GM18858 (cell line): ENCODE measurements around the gene STX8.

Experiments used
- ATAC-seq: cut with Tn5 transposase; IDR thresholded peaks from one replicate; pipeline ENCODE4 v1.9.1; 2021; ENCODE audit not compliant: unreplicated experiment

STX8 gene

DNA sequence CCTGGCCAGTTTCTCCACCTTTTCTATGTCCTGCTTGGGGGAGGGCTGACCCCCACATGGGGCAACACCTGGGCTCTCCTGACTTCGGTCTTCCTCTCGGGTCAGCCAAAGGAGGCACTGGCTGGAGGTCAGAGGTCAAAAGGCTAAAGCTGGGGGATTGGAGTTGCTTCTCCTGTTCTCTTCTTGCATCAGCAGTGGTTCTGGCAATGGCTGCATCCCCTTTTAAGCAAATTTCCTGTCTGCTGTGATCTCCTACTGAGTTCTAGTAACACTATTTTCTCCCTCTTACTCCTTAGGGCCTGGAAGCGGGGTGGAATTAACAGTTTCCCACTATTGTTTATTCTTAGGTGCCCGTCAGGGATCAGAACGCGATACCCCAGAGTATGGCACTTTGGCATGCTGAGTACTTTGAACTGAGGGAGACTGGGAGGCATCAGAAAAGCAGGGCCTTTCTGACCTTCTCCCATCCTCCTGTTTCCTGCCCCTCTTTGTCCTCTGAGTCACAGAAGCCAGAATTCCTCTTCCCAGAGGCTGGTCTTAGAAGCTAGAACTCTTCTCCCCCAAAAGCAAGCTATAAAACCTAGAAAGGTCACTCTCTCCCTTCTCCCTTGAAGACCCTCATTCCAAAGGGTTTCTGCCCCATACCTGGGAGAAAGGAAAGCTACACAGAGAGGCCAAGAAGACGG, 268.2 kb downstream of the STX8 start:
- no peak for ATAC-seq

DNA sequence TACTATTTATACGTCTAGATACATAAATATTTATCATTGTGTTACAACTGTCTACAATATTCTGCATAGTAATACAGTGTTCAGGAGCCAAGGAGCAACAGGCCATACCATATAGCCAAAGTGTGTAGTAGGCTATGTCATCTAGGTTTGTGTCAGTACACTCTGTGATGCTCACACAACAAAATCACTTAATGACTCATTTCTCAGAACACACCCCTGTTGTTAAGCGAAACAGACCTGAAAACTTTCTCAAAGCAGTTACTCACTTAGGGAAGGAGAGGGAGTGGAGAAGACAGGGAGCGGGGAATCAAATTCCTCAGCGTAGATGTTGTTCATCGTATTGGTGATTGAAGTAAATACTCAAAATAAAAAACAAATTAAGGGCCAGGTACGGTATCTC, 269.5 kb downstream of the STX8 start:
- ATAC-seq = no peak

DNA sequence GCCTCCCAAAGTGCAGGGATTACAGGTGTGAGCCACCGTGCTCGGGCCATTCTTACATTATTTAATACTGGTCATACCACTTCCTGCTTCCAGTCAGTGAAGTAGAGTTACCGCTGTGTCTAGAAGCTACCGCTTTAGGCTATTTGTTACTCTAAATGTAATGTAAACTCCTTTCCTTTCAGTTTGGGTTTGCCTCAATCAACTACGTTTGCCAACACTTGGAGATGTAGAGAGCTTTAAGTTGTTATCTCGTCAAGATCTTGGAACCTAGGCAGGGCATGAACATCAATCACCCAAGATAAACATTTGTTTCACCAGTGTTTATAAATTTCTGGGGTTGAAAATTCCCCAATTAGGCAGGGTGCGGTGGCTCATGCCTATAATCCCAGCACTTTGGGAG, 275.9 kb downstream of the STX8 start:
- no peak for ATAC-seq

DNA sequence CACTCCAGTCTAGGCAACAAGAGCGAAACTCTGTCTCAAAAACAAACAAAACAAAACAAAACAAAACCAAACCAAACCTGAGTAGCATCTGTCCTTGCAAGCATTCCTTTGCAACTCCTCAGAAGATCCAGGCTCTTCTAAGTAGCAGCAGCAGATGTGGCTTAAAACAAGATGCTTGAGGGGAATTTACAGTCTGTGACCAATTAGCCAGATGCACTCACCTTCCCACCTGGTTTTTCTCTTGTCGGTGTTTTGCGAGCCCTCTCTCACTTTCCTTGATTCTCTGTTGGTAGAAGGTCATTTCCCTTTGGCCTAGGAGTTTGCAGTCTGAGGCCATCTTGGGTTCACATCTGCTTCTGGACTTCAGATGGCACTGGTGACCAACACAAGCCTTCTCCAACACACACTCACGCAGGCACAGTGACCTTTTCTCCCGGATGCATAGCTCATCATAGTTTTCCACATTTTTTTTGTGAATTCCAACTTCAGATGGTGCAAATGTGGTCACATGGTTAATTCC, 276.8 kb downstream of the STX8 start:
- ATAC-seq = no peak

DNA sequence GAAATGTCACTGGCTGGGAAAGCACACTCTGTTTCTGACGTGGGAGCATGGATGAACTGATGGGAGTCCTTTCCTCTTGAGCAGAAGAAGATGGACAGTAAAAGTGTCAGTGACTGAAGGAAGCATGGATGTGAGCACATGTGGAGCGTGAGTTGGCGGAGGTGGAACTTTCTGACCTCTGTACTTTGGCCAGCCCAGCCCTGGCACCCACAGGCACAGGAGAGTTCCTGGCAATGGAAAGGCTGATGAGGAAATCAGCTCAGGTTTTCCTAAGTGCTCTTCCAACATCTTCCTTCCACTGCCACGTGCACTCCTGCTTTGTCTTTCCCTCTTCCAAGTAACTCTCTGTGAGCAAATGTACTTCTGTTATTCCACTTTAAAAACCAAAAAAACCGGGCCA, 277.5 kb downstream of the STX8 start:
- no peak for ATAC-seq

DNA sequence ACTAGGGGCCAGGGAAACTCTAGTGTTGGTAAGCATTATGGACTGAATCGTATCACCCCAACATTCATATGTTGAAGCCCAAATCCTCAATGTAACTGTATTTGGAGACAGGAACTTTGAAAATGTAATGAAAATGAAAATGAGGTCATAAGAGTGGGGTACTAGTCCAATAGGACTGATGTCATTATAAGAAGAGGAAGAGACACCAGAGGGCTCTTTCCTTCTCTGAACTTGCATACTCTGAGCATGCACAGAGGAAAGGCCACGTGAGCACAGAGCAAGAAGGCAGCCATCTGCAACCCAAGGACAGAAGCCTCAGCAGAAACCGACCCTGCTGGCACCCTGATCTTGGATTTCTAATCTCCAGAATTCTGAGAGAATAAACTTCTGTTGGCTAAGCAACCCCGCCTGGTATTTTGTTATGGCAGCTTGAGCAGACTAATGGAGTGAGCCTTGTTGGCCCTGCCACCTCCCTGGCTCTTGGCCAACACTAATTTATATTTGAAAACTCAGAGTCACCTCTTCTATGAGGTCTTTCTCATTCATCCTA, 280.9 kb downstream of the STX8 start:
- ATAC-seq = no peak

DNA sequence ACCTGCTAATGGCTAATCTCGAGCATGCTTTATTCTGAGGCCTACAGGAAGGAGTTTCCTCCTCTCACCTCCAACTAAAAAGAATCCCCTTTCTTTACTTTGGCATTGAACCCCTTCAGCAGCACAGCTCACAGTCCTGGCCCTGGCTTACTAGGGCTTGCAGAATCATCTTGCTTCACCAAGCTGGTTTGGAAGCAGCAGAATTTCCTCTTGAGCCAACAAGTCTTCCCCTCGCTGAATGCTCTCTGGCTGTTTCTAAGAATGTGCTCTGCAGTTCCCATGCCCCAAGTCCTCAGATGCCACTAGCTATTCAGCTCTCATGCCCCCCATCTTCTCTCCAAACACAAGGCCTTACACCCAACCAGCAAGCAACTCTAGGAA, 283.1 kb downstream of the STX8 start:
- no peak for ATAC-seq

DNA sequence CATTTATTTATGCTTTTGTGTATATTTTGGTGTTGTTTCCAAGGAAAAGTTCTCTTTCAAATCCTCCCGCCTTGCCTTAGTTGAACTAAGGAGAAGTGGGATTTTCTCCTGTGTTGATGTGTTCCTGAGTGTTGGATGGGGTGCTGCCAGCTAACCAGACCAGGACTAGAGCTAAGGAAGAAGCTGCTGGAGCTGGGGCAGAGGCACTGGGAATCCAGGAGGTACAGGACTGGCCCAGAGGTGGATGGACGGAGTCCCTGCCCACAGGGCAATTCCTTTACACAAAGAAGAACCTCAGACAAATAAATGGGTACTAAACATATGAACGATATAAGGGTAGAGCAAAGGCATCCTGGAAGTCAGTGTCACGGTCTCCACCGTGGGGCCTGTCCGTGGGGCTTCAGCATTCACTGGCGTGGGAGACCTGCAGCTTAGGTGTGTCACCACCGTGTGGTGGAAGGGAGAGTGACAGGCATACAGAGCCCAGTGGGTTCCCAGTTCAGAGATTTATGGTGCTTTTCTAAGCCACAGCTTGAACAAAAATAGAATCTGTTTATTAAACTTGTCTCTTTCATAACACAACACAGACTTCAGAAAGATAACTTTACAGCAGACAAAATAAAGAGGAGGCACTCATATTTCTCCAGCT, 283.6 kb downstream of the STX8 start:
- ATAC-seq = no peak

DNA sequence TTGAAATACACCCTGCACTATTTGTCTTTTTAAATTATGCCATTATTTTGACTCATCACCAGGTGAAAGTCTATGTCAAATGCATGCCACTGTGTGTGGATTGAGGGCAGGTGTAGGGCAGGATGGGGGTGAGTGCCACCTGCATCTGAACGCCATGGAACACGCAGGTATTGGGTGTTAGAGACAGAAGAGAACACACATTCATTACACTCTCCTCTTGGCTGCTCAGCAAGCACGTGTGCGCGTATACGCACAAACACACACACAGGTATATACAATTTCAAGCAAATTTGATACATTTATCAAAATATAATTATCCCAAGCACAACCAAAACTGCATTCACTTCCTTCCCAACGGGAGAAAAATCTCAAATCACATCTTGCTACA, 285.4 kb downstream of the STX8 start:
- ATAC-seq = no peak

DNA sequence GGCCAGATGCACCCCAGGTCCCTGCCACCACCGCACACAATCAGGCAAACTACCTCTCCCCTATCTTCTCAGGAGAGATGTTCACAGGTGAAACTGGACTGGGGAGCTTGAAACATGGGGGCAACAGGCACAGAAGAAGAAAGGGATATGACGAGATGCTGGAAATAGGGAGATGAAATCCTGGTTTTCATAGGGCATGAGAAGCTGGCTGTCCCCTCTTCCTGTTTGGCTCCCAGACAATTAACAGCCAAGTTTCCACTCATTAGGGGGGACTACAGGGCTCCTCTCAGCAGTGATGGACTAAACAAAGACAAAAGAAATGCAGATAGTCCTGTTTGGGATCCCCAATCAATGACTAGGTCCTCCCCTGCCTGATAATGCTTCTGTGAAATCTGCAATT, 288.3 kb downstream of the STX8 start:
- no peak for ATAC-seq

DNA sequence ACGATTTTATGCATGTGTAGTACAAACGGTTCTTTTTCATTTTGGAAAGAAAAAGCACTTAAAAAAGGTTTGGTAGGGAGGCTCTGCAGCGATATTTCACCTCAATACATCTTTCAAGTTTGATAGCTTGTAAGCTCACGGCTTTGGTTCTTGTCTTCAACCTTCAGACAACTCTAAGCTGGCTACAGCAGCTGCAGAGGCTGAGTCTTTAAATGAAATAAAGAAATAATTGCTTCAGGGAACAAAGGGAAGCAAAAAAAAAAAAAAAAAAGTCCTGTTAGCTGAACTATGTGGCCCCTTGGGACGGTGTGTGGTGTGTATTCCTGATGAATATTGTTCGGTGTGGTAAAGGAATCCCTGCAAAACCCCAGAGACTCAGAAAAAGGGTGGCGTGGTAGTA, 289.2 kb downstream of the STX8 start:
- ATAC-seq = no peak

DNA sequence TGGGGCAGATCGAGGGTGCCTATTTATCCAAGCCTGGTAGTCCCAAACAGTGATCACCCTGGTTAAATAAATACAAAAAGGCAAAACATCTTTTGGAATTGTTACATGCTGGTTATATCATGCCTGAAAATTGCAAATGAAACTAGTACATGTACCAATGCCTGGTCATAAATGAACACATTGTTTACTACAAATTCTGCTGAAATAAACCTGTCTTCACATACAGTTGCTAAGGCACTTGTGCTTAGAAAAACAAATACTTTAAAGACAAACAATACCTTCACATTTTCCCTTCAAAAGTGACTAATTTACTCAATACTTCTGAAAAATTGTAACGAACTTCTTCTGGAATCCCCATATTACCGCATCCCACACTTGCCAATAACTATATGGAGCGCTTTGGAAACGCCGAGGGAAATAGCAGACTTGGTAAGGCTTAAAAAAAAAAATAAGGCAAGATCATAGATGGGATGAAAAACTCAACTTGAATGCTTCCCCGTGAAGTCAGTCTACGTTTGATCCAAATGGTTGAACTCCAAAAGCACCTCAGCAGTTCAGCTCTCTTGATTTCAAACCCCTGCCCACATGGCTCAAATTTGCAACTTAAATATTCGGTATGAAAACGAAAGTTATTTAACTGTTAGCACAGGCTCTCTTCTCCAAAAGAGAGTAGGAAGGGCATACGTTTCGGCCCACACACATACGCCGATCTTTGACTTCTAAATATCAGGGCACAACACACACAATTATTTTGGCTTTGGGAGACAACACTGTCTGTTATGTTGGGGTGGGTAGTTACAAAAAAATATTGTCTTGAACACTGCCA, 289.8 kb downstream of the STX8 start:
- no peak for ATAC-seq

DNA sequence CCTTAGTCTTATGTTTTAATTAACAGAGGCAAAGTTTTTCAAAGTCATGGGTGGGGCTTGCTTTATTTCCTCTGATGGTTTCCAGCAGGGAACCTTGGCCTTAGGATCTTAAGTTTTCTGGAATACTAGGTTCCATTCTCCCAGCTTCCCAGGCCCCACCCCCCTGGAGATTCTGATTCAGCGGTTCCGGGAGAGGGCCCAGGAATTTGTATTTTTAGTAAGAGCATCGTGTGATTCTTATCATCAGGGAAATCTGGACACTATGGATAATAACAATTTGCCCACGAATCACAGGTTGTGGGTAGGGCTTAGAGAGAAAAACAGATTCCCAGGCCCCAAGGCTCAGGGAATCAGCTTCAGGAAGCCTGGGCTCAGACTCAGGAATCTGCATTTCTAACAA, 290.7 kb downstream of the STX8 start:
- no peak for ATAC-seq

DNA sequence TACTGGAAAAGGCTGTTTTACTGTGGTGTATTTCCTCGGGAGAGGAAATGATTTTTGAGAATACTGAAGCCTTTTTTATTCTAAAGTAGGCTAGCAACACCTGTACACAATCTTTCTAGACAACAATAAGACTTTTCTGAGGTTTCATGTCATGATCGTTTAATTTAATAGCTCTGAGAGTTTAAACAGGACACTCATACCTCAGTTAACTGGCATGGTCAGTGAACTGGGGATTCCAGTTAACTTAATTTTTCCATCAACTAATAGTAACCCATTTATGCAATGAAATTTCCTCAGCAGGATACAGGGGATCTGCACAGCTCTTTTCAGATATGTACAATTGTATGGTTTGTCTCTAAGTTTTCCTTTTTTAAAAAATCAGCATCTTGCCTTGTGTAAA, 291.7 kb downstream of the STX8 start:
- ATAC-seq = no peak

DNA sequence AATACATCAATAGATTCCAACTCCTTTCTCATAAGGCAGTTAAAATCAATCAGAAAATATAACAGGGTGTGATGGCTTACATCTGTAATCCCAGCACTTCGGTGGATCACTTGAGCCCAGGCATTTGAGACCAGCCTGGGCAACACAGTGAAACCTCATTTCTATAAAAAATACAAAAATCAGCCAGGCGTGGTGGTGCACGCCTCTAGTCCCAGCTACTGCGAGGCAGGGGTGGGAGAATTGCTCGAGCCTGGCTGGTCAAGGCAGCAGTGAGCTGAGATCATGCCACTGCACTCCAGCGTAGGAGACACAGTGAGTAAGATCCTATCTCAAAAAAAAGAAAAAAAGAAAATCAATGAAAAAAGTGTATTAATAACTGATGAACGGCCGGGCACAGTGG, 295.7 kb downstream of the STX8 start:
- no peak for ATAC-seq

DNA sequence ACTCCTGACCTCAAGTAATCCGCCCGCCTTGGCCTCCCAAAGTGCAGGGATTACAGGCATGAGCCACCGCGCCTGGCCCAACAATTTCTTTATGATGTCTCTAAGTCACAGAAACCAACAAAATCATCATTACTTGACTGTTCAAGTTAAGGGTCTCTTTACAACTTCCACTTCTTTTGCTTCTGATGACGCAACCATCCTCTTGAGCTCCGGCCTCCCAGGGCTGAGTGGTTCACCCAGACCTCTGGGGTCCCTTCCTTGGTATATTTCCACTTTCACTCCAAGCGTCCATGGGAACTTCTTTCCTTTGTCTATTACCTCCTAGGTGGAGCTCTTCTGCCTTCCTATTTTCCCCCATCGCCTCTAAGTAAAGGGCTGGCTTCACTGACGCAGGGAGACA, 300.6 kb downstream of the STX8 start:
- no peak for ATAC-seq

DNA sequence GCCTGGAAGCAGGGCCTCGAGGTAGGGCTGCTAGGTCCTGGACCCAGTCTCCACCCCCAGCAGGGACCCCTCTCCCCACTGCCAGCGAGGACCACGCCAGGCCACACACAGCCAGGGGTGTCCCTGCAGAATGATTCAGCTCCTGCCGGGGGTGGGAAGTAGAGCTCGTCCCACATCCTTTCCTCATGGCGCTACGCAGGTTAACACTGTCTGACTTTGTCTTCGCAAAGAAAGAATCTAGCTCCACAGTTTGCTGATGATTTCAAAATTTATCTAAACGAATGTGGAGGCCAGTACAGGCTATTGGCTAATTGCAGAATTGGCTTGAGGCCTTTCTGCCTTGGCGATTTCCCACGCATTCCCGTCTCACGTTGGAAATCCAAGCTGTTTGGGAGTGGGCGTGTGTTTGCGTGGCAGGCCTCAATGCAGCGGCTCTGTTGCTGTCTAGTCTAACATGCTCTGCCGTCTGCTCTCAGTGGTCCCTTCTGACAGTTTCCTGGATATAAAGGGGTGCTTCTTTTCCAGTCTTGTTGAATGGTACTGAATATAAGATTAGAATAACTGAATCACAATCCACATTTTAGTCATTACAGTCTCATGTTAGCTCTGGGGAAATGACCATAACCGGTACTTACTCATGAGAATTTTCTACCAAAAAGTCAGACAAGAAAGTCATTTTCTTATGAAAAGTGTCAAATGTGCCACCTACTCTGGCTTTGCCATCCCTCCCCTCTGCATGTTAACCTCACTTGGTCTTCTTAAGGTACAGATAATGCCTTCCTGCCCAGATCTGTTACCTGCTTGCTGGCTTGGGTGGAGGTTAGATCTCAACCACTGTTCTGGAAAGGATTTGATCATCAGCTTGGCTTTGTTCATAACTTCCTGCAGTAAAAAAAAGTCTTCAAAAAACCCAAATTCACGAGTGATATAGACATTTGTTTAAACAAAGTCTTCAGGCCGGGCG, 301.9 kb downstream of the STX8 start:
- no peak for ATAC-seq

DNA sequence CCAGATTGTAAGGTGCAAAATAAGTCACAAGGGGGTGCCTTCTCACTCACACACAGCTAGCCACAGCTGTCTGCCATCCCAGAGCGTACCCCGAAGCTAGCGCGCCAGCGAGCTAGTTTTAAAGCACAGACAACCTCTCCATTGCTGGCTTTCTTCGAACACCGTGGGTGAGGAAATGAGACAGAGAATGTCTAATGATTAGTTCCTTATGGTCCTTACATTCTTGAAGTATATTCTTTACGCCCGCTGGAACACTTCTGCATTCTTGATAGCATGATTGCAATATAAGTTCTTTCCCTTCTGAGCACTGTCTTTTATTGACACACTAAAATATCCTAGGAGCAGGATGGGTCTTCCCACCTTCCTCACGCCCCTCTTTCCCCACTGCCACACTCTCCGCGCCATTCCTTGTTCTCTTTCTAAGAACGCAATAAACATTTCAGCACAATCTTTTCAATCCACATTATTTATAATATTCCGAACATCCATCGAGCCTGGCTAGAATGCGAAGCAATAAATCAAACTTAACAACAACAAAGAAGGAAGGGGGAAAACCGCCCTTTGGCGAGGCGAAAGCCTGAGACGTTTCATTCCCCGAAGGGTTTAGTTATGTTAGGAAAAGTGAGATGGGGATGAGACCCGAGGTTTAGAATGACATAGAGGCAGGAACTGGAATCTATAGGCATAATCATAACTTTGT, 303.0 kb downstream of the STX8 start:
- no peak for ATAC-seq

DNA sequence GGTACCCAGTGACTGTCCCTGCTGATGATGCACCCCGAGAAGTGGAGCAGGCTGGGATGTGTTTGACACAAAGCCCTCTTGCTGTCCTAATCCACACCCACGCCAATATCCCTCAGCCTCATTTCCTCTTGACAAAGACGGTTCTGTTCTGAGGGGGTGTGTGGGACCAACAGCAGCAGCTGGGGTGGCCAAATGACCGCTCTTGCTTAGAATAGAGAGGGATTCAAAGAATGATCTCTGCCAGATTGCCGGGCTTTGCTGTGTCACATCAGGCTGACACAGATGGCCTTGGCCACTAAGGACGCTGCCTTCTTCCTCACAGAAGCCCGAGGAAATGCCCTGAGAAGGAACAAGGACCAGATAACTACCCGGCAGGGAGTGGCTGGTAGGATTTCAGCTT, 303.6 kb downstream of the STX8 start:
- no peak for ATAC-seq

DNA sequence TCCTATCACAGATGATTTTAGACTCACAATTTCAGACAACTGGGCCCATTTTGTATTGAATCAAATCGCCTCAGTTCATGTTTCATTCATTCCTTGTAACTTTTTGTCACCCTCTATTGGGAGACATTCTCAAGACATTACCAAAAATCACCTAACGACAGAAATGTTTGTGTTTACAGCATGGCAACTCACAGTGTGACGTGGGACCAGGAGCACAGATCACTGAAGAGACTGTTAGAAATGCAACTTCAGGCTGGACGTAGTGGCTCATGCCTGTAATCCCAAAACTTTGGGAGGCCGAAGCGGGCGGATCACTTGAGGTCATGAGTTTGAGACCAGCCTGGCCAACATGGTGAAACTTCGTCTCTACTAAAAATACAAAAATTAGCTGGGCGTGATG, 304.7 kb downstream of the STX8 start:
- no peak for ATAC-seq
